H1 (cell line): ENCODE results near the gene PTCHD4. TPM values are rescaled to one million over a fixed set of nuclear protein-coding genes. Genes with fewer than 3 reads are reported as not detected.

Experiments used
- CTCF ChIA-PET: fragments of 300-600 bp; sonication (Branson Sonifier 250); formaldehyde crosslinking; loops from one replicate; lab custom pipeline; 2021; ENCODE audit not compliant: partially characterized antibody; lab: Charles Lee
- POLR2A ChIA-PET: fragments of 300-600 bp; sonication (Branson Sonifier 250); formaldehyde crosslinking; loops from one replicate; lab custom pipeline; 2021; ENCODE audit warnings: inconsistent platforms; ENCODE audit not compliant: partially characterized antibody; lab: Charles Lee
- DNase-seq, 2 experiments: peaks; one replicate each; pipeline versions ENCODE4 v3.0.0 to v3.0.0-alpha.2; 2010 to 2022; ENCODE audit warnings: low spot score in 2 of 2, low read depth in 1 of 2, mixed read lengths in 1 of 2
- FAIRE-seq: peaks from 2 replicates; lab custom pipeline; 2011; peaks lifted over from hg19 to GRCh38; lab: Jason Lieb, UNC
- H2AFZ ChIP-seq: 2 replicates; pipeline ENCODE4 v1.8.1; 2012; ENCODE audit warnings: low read length, inconsistent platforms
- H2AK5ac ChIP-seq: 2 replicates; pipeline ENCODE4 v1.6.1; 2013; ENCODE audit warnings: low read depth, low read length
- H2BK120ac ChIP-seq: replicated peaks from 2 replicates; pipeline ENCODE3; 2013; ENCODE audit warnings: low read depth, low read length, inconsistent platforms
- H2BK12ac ChIP-seq: 2 replicates; pipeline ENCODE4 v1.6.1; 2013; ENCODE audit warnings: low read depth, low read length
- H2BK15ac ChIP-seq: 2 replicates; pipeline ENCODE4 v1.6.1; 2013; ENCODE audit warnings: low read length
- H2BK20ac ChIP-seq: 2 replicates; pipeline ENCODE4 v1.6.1; 2013; ENCODE audit warnings: low read length
- H2BK5ac ChIP-seq: 2 replicates; pipeline ENCODE4 v1.6.1; 2013; ENCODE audit warnings: low read depth, low read length
- H3K14ac ChIP-seq: 2 replicates; pipeline ENCODE4 v1.6.1; 2013; ENCODE audit warnings: inconsistent platforms; ENCODE audit not compliant: insufficient read length
- H3K18ac ChIP-seq: 2 replicates; pipeline ENCODE4 v1.6.1; 2013; ENCODE audit warnings: low read length; ENCODE audit errors: extremely low read depth
- H3K23ac ChIP-seq: 2 replicates; pipeline ENCODE4 v1.6.1; 2013; ENCODE audit warnings: inconsistent platforms; ENCODE audit not compliant: insufficient read length
- H3K23me2 ChIP-seq: 2 replicates; pipeline ENCODE4 v1.6.1; 2013; ENCODE audit warnings: low read depth, low read length
- H3K27ac ChIP-seq: 2 replicates; pipeline ENCODE4 v1.6.1; 2011; ENCODE audit warnings: low read depth, low read length, inconsistent platforms
- H3K27me3 ChIP-seq, 4 experiments: replicated peaks in 1 of 4; 1 replicate in 1 of 4; 2 replicates in 3 of 4; pipeline versions ENCODE4 v1.6.1 to v1.8.1; 2011 to 2013; ENCODE audit warnings: low read length in 3 of 4, mild to moderate bottlenecking in 3 of 4, inconsistent platforms in 2 of 4, mixed read lengths in 2 of 4, moderate library complexity in 1 of 4; ENCODE audit not compliant: control insufficient read depth in 3 of 4, insufficient read depth in 3 of 4; ENCODE audit errors: extremely low read depth in 1 of 4
- H3K36me3 ChIP-seq, 4 experiments: 2 replicates each; pipeline versions ENCODE4 v1.6.1 to v1.8.1; 2011 to 2013; ENCODE audit warnings: mild to moderate bottlenecking in 4 of 4, low read length in 3 of 4, moderate library complexity in 2 of 4, control low read depth in 1 of 4, inconsistent platforms in 1 of 4; ENCODE audit not compliant: insufficient read depth in 4 of 4, control insufficient read depth in 2 of 4
- H3K4ac ChIP-seq: replicated peaks from 2 replicates; pipeline ENCODE3; 2013; ENCODE audit warnings: low read length, low read depth, mixed read lengths, inconsistent platforms; ENCODE audit not compliant: insufficient read length
- H3K4me1 ChIP-seq, 4 experiments: replicated peaks in 1 of 4; 1 replicate in 1 of 4; 2 replicates in 3 of 4; pipeline versions ENCODE4 v1.6.1 to v1.8.1; 2011 to 2013; ENCODE audit warnings: low read length in 3 of 4, inconsistent platforms in 2 of 4, mixed read lengths in 1 of 4; ENCODE audit not compliant: insufficient read depth in 4 of 4, control insufficient read depth in 3 of 4
- H3K4me2 ChIP-seq, 2 experiments: 2 replicates each; pipeline versions ENCODE4 v1.6.1 to v1.8.1; 2011 to 2013; ENCODE audit warnings: low read depth in 2 of 2, low read length in 2 of 2, control low read depth in 1 of 2, inconsistent platforms in 1 of 2, mild to moderate bottlenecking in 1 of 2; ENCODE audit not compliant: insufficient read depth in 1 of 2
- H3K4me3 ChIP-seq, 4 experiments: fragments of 200-600, 300-600 bp in 1 of 4; sonication (generic), shearing (Covaris generic), sonication (Bioruptor Twin) in 1 of 4; 2 replicates each; pipeline versions ENCODE4 v1.5.1 to v1.8.1; 2011 to 2016; ENCODE audit warnings: low read length in 4 of 4, low read depth in 3 of 4, control low read depth in 2 of 4, inconsistent platforms in 2 of 4, mild to moderate bottlenecking in 2 of 4, mixed read lengths in 1 of 4, moderate library complexity in 1 of 4; ENCODE audit not compliant: insufficient read depth in 2 of 4; ENCODE audit errors: extremely low read depth in 1 of 4
- H3K56ac ChIP-seq: replicated peaks from 2 replicates; pipeline ENCODE3; 2013; ENCODE audit warnings: low read depth, mild to moderate bottlenecking, mixed read lengths, low read length, inconsistent platforms; ENCODE audit not compliant: insufficient read length
- H3K79me1 ChIP-seq: 2 replicates; pipeline ENCODE4 v1.6.1; 2013; ENCODE audit warnings: low read depth, low read length, control low read depth
- H3K79me2 ChIP-seq, 2 experiments: 2 replicates each; pipeline versions ENCODE4 v1.6.1 to v1.8.1; 2012 to 2013; ENCODE audit warnings: low read length in 2 of 2, mild to moderate bottlenecking in 2 of 2, inconsistent platforms in 1 of 2; ENCODE audit not compliant: insufficient read depth in 2 of 2, control insufficient read depth in 1 of 2
- H3K9ac ChIP-seq, 4 experiments: replicated peaks in 1 of 4; 1 replicate in 1 of 4; 2 replicates in 3 of 4; pipeline versions ENCODE4 v1.6.1 to v1.8.1; 2011 to 2013; ENCODE audit warnings: low read depth in 3 of 4, low read length in 3 of 4, control low read depth in 2 of 4, mild to moderate bottlenecking in 2 of 4, moderate library complexity in 2 of 4, inconsistent platforms in 1 of 4; ENCODE audit errors: extremely low read depth in 1 of 4
- H3K9me3 ChIP-seq, 2 experiments: 2 replicates each; pipeline versions ENCODE4 v1.6.1 to v1.8.1; 2012 to 2013; ENCODE audit warnings: mild to moderate bottlenecking in 2 of 2, moderate library complexity in 2 of 2, control low read depth in 1 of 2, inconsistent platforms in 1 of 2, low read depth in 1 of 2, low read length in 1 of 2, mixed read lengths in 1 of 2; ENCODE audit not compliant: insufficient read depth in 2 of 2
- H4K20me1 ChIP-seq, 2 experiments: replicated peaks in 1 of 2; 2 replicates each; pipeline versions ENCODE3 to v1.8.1; 2011 to 2013; ENCODE audit warnings: inconsistent platforms in 2 of 2, low read length in 2 of 2, mild to moderate bottlenecking in 1 of 2; ENCODE audit not compliant: insufficient read depth in 2 of 2, control insufficient read depth in 1 of 2
- H4K5ac ChIP-seq: 2 replicates; pipeline ENCODE4 v1.6.1; 2013; ENCODE audit warnings: low read length, low read depth, mixed read lengths, inconsistent platforms; ENCODE audit not compliant: insufficient read length
- H4K8ac ChIP-seq: 2 replicates; pipeline ENCODE4 v1.8.0; 2013; ENCODE audit warnings: mild to moderate bottlenecking, moderate library complexity, low read length, inconsistent platforms; ENCODE audit not compliant: insufficient read depth; ENCODE audit errors: extremely low read depth
- H4K91ac ChIP-seq: replicated peaks from 2 replicates; pipeline ENCODE3; 2013; ENCODE audit warnings: low read length, mixed read lengths, inconsistent platforms; ENCODE audit not compliant: insufficient read length
- BRCA1 ChIP-seq: IDR thresholded peaks from 2 replicates; pipeline ENCODE4 v1.6.1; 2012; ENCODE audit warnings: low read depth, low read length, improper control_type of control experiment
- CHD1 ChIP-seq: IDR thresholded peaks from 2 replicates; pipeline ENCODE4 v1.6.1; 2012; ENCODE audit warnings: low read depth, low read length, improper control_type of control experiment
- CTBP2 ChIP-seq: IDR thresholded peaks from 2 replicates; pipeline ENCODE4 v1.7.0; 2011; ENCODE audit warnings: borderline replicate concordance, mild to moderate bottlenecking, moderate library complexity, mixed read lengths, low read length; ENCODE audit not compliant: insufficient read depth, insufficient read length
- CTCF ChIP-seq, 3 experiments: IDR thresholded peaks; 1 replicate in 2 of 3; 2 replicates in 1 of 3; pipeline versions ENCODE4 v1.5.1 to v1.6.1; 2011; ENCODE audit warnings: low read length in 3 of 3, mild to moderate bottlenecking in 3 of 3, inconsistent platforms in 2 of 3, low read depth in 1 of 3, moderate library complexity in 1 of 3; ENCODE audit not compliant: insufficient read depth in 1 of 3; ENCODE audit errors: control extremely low read depth in 1 of 3
- USF2 ChIP-seq: IDR thresholded peaks from 2 replicates; pipeline ENCODE4 v1.6.1; 2011; ENCODE audit warnings: low read length, improper control_type of control experiment
- YY1 ChIP-seq: IDR thresholded peaks from 2 replicates; pipeline ENCODE4 v1.6.1; 2011; ENCODE audit warnings: low read depth, mild to moderate bottlenecking, low read length
- ZNF274 ChIP-seq: IDR thresholded peaks from 2 replicates; pipeline ENCODE4 v1.7.0; 2012; ENCODE audit warnings: low read length, borderline replicate concordance; ENCODE audit errors: extremely low read depth
- WGBS, 2 experiments: shearing (Covaris generic) in 1 of 2; methylation state at CpG; one replicate each; pipeline versions ENCODE4 v1.1.6 to v1.1.7; 2013 to 2015; ENCODE audit warnings: low lambda C conversion rate in 2 of 2, mixed read lengths in 2 of 2, inconsistent platforms in 1 of 2, low coverage in 1 of 2, missing lambda C conversion rate in 1 of 2; ENCODE audit not compliant: insufficient replicate concordance in 2 of 2, insufficient coverage in 1 of 2, insufficient read length in 1 of 2; ENCODE audit errors: extremely low coverage in 1 of 2, missing lambda C conversion rate in 1 of 2; 5-methylcytosine and 5-hydroxymethylcytosine counted together
- polyA plus RNA-seq, 7 experiments: library from polyadenylated mRNA; depleted of rRNA in 3 of 7; stranded (reverse) in 5 of 7; unstranded in 2 of 7; fragments of >200 nt in 5 of 7; fragments of 200-250 nt in 2 of 7; gene quantifications; 1 replicate in 5 of 7; 2 replicates in 1 of 7; 4 replicates in 1 of 7; pipeline versions ENCODE4 v1.2.1 to v1.2.3, GENCODE V29; 2011 to 2013; ENCODE audit warnings: missing spikeins in 2 of 7, mixed read lengths in 2 of 7
- total RNA-seq: library from RNA; stranded (reverse); fragmentation: NEBNext Ultra II Directional; extraction: Animal tissue kit (Norgen Biotek cat#: 25700); gene quantifications from 2 replicates; pipeline ENCODE4 v1.2.1, GENCODE V29; 2021

The PTCHD4 gene
- total and polyA plus RNA-seq, 2 of the 8 experiments (the other 6 are each of a cell fraction or from before 2014, with no cell fraction given), result 0.17 to 0.37 TPM

- whole genome bisulfite sequencing, 2 experiments, result 80% methylated on average over 4 of the region's 4 CpGs; no CpG with 5 or more reads in 1 of the 2 experiments
- Histone ChIP-seq H3K27me3 (no peaks in the 10 kb centered on the region), H4K5ac (no peak overlapping the region), H3K23ac (no peak overlapping the region), H3K4ac (no peak overlapping the region), H3K79me1 (no peaks in the 10 kb centered on the region), H3K23me2 (no peaks in the 10 kb centered on the region), H2AFZ (no peak overlapping the region), H2BK120ac (no peak overlapping the region), H3K9me3 (peaks cover 4 to 11% of the 10 kb centered on the region in 2 experiments; a peak in 3 of 4 replicates), H4K8ac (no peak overlapping the region), H3K18ac (no peak overlapping the region), H4K91ac (no peak overlapping the region), H2BK5ac (no peak overlapping the region), H2BK15ac (no peak overlapping the region), H3K27ac (no peak overlapping the region), H3K4me1 (0 out of 7 replicates have a peak, but pooled peaks cover 0 to 2% (median 0%) of the 10 kb centered on the region in 4 experiments), H3K56ac (no peak overlapping the region), H3K36me3 (peaks cover 0 to 4% (median 0%) of the 10 kb centered on the region in 4 experiments; a peak in 2 of 8 replicates), H2BK20ac (no peak overlapping the region), H3K79me2 (peaks cover 0 to 42% of the 10 kb centered on the region in 2 experiments; a peak in 2 of 4 replicates), H4K20me1 (peaks cover 0 to 7% of the 10 kb centered on the region in 2 experiments), H3K14ac (no peak overlapping the region), H3K4me3 (no peak overlapping the region), H2BK12ac (no peak overlapping the region), H3K9ac (no peak overlapping the region), H3K4me2 (no peak overlapping the region), H2AK5ac (no peak overlapping the region)
- no peak for TF ChIP-seq USF2
- TF ChIP-seq CHD1, result no peak
- TF ChIP-seq YY1, result no peak
- no peak for TF ChIP-seq CTBP2
- TF ChIP-seq ZNF274, result no peak
- no peak for TF ChIP-seq CTCF (IDR thresholded peaks at IDR 0.05; ENCODE audit: control extremely low read depth in 1 of 3, insufficient read depth in 1 of 3, low read depth in 1 of 3, low read length in 3 of 3)
- TF ChIP-seq BRCA1, result no peak
- FAIRE-seq (no peak), DNase-seq (no peak)
- CTCF ChIA-PET, result no interaction called here
- POLR2A ChIA-PET, result no interaction called here
Observed at GRCh38 chr6:48100588-48100895, 10.5 kb downstream of the PTCHD4 start.
